CD4-positive, alpha-beta T cell treated with Interferon alpha-2 for 1 hour (primary cell): Measurements from ENCODE around the gene MRPL9.

ENCODE experiments used
- DNase-seq, 2 donors: peaks; one replicate each; pipeline ENCODE4 v3.0.0-alpha.2; 2020 to 2022

Gene MRPL9

GRCh38 chr1:151762941-151763921 lies at the start of gene MRPL9:
Gene MRPL9 (minus strand): TSS chr1:151763496. CDS start chr1:151763479, 17 bp downstream.
- peak; percentile 82 to 88 for DNase-seq

DNA sequence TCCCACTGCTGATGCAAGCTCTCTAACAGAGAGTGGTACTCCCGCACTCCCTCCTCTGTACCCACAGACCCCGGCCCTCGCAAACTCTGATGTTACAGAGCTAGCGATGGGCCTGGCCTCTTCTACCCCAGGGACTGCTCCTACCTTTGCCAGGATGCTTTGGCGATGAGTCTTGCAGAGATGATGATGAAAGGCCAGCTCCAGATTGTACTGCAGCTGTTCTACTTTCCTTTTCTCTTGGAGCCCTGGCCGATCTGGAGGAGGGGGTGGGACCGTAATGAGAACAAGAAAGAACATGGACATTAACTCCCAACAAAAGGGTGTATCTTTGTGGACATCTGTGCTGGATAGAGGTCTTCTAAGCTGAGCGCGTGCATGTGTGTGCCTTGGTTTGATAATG lies 47.9 kb upstream of the MRPL9 start:
- no peak for DNase-seq

GRCh38 chr1:151809985-151810556 lies 46.8 kb upstream of the MRPL9 start:
- DNase-seq = no peak

DNA sequence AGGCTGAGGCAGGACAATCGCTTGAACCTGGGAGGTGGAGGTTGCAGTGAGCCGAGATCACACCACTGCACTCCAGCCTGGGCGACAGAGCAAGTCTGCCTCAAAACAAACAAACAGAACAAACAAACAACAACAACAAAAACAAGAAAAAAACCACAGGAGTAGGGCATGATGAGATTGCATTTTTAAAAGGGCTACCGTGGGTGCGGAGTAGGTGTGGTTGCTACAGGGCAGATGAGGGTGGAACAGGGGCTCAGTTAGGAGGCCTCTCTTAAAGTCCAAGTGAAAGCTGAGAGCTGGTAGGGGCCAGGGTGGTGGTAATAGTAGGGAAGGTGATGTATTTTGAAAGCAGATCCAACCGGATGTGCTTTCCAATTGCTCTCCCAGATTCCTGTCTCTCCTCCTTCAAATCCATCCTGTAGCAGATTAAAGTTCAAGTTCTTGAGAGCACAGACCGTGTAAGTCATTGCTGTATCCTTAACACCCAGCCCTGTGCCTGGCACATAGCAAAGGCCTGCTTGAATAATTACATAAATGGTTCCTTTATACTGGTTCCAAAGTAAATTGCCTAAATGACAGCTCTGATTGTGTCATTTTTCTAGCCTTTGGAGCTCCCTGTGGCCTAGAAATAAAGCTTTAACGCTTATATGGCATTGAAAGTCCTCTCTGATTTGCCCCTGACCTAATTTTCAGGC lies 46.1 kb upstream of the MRPL9 start:
- DNase-seq = no peak

GRCh38 chr1:151807766-151808165 lies 44.5 kb upstream of the MRPL9 start:
- no peak for DNase-seq

GRCh38 chr1:151807131-151807530 lies 43.8 kb upstream of the MRPL9 start:
- no peak for DNase-seq

DNA sequence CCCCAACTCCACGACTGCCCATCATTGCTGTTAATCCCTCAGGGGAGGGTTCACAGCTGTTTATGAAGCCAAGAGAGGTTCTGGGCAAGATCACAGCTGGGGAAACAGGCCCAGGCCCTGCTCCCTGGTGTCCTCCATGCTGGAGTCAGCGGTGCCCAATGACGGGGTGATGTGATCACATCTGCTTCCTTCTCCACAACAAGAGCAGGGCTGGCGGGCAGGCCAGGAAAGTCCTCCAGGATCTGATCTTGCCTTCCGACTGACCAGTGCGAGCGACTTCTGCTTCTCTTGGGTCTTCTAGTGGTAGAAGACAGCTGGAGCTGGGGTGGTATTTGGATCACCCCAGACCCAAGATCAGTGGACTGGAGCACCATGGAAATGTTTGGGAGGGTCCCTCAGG lies 42.9 kb upstream of the MRPL9 start:
- no peak for DNase-seq

DNA sequence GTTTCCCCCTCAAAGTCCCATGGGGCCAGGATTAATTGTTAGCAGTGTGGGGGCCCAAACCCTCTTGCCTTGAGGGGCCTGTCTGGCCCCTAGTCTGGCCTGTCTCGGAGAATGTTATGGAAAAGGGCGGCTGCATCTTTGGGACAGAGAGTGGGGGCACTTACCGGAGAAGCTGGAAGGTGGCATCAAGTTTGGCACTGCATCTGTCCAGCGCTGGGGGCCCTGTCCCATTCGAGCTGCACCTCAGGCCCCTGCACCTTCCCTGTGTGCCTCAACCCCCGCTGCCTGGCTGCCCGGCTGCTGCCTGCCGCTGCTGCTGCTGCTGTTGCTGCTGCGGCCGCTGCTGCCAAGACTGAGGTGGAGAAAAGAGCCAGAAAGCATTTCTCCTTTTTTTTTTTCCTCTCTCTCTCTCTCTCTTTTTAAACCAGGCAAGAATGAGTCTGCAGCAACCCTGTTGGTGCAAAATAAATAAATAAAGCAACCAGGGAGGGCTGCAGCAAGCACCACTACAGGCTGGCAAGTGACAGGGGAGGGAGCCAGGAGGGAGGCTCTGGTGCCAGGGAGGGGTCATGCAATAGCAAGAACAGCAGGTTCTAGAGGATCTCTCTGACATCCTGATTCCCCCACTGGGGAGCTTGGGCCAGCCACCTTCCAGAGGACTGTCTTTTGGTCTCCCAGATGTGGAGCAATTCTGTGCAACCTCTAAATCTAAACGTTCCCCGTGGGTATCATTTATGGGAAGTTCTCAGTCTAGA lies 41.9 kb upstream of the MRPL9 start, which contains the start of gene LINGO4:
TSS of gene LINGO4 (minus strand) at position 354 of the 755 bp plus-strand sequence. CDS start 2,715 bp downstream, outside the sequence.
- no peak for DNase-seq

- no peak for DNase-seq
These were observed 40.6 kb upstream of the MRPL9 start for GRCh38 chr1:151803915-151804314.

GRCh38 chr1:151803164-151803563 lies 39.9 kb upstream of the MRPL9 start:
- DNase-seq = no peak

GRCh38 chr1:151802372-151802771 lies 39.1 kb upstream of the MRPL9 start:
- no peak for DNase-seq

- no peak for DNase-seq
These were observed 38.5 kb upstream of the MRPL9 start for GRCh38 chr1:151801846-151802245.

DNA sequence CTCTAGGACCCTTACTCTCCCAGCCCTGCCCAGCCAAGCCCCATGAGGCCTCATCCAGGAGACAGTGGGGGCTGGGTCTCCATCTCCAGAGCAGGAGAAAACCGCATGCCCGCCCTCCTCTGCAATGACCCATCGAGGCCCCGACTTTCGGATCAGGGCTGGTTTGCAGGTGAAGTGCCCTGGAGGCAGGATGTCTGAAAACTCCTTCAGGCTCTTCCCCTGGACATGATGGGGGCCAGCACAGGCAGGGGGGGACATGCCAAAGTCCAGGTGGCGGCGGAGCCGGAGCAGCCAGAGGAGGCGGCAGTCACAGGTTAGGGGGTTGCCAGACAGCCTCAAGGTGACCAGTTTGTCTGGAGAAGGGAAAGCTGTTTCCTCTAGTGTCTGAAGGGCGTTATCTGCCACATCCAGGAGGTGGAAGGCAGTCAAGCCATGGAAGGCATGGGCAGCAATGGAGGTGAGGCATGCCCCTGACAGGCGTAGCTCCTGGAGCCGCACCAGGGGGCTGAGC lies 38.1 kb upstream of the MRPL9 start:
- DNase-seq = no peak

DNA sequence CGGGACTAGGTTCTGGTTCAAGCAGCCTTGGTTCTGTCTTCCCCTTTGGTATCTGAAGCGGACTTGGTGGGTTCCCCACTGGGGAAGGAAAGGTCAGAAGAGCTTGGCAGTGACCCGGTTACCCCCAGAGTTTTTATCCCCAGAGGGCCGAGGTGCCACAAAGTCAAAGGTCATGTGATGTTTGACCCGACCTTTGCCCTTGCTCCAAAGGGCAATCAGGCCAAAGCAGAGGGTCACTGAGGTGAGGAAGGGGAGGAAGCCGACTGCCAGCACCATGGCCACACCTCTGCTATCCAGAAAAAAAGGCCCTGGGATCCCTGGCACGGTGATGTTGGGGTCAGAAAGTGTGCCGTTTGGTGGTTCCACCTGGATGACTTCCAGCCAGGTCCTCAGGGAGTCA lies 37.5 kb upstream of the MRPL9 start:
- no peak for DNase-seq

DNA sequence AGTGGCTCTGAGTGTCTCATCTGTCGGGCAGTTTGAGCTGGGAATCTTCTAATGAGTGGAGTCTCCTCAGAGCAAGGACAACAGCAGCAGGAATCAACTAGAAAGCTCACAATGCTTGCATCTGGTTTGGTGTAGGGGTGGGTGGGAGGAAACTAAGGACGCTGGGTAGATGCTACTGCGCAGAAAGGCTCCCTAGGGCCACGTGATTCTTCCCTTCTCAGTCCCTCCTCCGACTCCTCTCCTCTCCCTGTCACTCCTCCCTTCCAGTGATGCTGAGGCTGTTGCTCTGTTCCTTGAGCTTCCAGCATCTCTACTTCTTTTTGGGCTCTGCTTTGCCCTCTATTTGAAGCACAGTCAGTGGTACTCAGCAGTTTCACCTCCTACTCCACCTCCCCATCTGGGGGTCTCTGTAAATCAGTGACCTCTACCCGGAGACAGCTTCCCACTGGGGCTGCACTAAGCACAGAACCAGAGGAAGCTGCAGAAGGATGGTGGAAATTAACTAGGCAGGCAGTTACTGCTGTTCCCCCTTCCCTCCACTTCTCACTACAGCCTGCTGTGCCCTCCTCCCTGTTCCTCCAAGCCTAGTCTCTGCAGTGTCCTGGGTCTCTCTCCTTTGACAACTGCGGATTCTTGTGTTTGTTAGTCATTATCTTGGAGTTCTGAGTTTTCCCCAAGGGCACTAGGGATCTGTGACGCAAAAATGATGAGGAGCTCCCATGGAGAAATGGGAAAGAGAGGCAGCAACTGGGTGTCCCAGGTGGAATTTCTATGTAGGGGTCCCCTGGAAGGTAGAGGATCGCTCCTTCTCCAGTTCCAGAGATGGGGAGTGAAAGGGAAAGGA lies 36.1 kb upstream of the MRPL9 start:
- DNase-seq = no peak

- no peak for DNase-seq
These were observed 35.3 kb upstream of the MRPL9 start for GRCh38 chr1:151798571-151798970.

DNA sequence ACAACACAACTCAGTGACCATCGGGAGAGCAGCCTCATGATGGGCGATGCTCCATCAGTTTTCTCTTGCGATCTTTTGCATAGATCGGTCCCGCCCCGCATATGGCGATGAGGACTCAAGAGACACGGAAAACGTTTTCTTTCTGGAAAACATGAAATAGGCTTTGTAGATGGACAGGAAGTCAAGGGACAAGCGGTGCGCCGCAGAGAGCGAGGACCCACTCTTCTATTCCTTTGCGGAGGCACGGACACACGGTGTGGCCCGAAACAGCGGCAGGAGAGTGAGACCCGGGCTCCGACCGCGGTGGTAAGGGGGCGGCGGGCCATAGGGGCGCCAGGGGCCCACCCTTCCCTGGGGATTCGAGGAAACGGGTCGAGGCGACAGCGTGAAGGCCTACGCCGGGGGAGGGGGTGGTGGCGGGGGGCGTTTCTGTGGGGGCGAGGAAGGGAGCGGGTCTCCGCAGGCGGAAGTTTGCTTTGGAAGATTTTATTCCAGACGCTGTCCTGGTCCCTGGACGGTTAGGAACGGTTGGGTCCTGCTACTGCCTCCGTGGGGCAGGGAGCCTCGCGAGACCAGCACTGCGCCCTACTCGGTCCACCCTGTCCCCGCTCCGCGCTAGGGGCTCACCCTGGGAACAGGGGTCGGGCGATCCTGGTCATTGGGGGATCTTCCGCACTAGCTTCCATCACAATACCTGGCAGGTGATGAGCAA lies 27.8 kb upstream of the MRPL9 start:
- no peak for DNase-seq

DNA sequence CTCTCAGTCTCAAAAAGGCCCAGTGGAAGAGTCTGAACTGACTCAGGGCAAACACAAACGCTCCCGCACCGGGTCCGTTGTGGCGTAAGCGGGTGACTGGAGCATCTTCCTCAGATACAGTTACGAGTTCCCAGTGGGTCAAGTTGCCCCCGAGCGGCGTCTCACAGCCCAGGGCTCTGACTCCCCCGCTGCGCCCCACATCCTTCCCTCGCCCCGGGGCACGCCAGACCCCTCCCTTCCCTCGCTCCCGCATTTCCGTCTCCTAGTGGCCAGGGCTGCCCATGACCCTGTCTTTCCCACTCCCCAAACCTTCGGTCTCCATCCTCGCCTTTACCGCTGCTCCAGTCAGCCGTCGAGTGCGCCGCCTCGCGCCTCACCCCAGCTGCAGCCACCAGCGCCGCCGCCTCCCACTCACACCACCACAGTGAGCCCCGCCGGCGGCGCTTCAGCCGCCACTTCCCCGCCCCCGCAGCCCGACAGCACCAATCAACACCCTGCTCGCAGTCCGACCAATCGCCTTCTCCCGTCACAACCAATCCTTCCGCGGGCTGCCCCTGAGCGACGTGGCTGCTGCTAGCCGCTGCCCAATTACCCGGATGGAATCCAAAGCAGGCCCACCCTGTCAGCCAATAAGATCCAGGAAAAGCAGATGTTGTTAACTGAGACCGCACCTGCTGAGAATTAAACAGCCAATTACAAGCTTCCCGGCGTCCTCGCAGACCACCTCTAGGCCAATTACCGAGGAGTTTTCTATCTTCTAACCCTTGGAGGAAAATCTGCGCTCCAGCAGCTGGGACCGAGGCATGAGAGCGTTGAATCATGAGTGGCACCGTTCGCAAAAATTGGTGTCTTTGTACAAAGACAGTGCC lies 27.0 kb upstream of the MRPL9 start, which contains the start of gene TDRKH:
TSS of gene TDRKH (minus strand) at position 430 of the 869 bp plus-strand sequence. CDS start 7,478 bp downstream, outside the sequence.
- DNase-seq = peak; percentile 99

- no peak for DNase-seq
These were observed 24.4 kb upstream of the MRPL9 start for GRCh38 chr1:151787689-151788088.

DNA sequence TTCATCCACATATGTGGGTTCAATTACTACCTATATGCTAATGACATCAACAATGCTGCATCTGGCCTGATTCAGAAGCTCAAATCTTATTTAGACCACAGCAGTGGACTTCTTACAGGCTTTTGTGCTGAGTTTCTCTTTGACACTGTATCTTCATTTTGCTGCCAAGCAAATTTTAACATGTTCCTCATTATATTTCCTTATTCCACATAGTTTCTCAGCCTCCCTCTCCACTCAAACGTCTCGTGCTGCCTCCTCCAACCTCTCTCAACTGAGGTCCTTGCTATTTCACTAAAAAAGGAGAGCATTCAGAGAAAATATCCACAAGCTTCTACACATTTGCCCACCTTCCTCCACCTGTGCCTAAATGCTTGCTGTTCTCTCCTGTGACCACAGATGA lies 20.5 kb upstream of the MRPL9 start:
- no peak for DNase-seq
